NCI-H69 (cell line): ENCODE results near the gene PPP1R15B.

Source experiments
- DNase-seq: peaks from one replicate; lab custom pipeline; 2025; lab: John Stamatoyannopoulos, UW

PPP1R15B gene

DNA sequence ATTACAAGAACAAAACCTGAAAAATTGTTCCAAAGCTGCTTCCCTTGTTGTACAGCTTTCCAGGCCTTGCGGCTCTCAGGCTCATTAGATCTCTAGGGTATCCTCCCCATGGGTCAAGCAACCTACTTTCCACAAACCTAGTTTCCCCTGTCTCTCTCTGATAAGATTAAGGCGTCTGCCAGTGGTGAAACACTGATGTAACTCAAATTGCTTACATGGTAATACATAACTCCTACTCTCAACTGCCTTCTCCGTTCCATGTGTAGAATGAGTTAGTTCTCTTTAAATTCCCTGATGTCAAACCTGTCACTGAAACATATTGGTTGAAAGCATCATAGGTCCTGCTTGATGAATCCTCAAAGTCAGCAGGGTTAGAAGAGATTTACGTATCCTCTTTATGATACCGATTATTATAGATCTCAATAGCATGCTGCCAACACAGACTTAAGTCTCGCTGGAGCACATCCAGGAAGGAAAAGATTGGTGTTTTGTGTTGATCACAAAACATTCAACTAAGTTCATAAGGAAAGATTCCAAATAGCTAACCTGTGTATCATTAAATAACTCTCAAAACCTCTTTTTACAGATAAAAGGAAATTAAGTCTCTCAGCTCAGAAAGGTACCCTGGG lies 10.6 kb downstream of the PPP1R15B start:
- no peak for DNase-seq

DNA sequence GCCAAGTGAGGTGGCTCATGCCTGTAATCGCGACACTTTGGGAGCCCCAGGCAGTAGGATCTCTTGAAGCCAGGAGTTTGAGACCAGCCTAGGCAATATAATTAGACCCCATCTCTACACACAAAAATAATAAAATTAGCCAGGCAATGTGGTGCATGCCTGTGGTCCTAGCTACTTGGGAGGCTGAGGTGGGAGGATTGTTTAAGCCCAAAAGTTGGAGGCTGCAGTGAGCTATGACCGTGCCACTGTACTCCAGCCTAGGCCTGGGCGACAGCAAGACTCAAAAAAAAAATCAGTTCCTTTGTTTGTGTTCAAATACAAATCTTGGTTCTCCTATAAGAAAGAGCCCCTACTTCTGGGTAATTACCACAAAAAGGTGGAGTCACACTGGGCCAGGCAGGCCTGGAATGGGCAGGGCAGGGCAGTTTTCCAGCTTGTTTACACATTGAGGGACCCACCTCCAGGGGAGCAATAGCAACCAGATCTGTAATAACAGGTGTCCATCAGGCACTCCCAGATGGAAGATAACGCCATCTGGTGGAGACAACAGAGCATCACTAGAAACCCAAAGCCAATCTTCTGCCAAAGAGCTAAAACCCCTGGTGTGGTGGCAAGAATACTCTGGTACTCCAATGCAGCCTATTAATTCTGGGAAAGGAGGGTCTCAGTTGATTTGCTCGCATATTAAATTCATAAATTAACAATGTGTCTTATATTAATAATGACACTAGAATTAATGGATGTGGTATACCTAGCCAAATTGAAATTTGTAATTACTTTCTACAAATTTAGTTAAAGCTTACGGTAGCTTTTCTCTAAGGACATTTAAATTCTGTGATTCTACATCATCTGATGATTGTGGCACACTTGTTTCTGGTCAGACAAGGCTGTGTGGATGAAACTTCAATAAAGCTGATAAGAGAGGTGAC lies 13.2 kb downstream of the PPP1R15B start:
- peak; percentile 97 for DNase-seq

DNA sequence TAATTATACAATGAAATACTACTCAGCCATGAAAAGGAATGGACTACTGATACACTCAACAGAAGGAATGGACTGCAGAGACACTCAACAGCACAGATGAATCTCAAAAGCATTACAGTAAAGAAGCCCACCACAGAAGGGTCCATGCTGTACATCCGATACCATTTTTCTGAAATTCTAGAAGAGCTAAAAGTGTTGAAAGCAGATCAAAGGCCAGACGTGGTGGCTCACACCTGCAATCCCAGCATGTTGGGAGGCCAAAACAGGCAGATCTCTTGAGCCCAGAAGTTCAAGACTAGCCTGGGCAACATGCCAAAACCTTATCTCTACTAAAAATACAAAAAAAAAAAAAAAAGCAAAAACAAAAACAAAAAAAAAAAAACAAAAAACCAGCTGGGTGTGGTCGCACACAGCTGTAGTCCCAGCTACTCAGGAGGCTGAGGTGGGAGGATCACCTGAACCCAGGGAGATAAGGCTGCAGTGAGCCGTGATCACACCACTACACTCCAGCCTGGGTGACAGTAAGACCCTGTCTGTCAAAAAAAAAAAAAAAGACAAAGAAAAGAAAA lies 15.5 kb downstream of the PPP1R15B start:
- no peak for DNase-seq

DNA sequence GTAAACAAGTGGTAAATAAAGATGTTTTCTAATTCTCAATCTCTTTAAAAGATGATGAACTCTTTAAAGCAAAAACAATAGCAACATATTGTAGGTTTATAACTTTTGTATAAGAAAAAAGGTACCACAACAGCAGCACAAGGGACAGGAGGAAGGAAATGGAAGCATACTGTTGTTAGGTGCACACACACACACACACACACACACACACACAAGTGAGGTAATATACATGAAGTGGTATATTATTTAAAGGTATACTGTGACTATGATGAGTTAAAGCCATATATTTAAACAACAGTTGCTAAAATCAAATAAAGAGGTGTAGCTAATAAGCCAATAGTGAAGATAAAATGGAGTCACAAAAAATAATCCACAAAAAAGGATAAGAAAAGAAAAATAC lies 20.0 kb downstream of the PPP1R15B start:
- DNase-seq: no peak

DNA sequence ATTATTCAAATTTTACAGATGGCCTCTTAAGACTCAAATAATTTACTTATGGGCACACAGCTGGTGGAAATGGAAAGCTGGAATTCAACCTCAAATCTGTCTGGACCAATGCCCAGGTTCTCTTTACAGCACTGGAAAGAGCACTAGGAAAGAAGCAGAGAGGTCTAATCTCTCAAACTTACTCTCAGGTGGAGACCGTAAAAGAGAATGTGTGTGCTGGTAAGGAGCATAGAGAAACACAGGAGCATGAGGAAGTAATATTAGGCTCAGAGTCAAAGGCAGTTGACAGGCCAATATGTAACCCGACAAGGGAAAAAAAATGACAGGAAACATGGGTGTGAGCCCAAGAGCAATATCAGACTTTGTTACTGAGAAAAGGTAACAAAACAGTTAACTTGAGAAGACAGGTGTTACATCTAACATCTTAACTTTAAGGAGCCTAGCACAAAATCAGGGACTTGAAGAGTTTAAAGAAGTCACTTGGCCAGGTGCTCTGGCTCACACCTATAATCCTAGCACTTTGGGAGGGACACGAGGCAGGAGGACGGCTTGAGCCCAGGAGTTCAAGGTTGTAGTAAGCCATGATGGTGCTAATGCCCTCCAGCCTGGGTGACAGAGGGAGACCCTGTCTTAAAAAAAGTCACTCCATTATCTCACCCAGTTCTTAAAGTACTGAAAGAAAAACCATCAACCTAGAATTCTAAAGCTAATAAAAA lies 20.7 kb downstream of the PPP1R15B start:
- no peak for DNase-seq

DNA sequence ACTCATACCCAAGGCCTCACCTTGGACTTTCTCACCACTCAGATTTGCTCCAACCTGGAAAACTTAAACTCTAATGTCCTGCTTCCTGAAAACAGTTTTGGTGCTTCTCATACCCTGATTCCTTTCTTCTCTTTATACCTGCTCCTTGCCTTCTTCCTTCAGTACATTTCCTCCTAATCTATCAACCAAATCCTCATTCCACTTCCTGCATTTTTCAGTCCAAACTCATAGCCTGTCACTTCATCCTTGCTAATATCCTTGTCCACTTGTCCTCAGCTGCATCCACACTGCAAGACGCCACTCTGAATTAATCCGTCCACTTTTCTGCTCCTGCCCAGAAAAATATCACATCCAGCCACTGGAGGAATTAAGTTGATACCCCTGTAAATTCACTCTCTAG lies 25.9 kb downstream of the PPP1R15B start:
- no peak for DNase-seq

DNA sequence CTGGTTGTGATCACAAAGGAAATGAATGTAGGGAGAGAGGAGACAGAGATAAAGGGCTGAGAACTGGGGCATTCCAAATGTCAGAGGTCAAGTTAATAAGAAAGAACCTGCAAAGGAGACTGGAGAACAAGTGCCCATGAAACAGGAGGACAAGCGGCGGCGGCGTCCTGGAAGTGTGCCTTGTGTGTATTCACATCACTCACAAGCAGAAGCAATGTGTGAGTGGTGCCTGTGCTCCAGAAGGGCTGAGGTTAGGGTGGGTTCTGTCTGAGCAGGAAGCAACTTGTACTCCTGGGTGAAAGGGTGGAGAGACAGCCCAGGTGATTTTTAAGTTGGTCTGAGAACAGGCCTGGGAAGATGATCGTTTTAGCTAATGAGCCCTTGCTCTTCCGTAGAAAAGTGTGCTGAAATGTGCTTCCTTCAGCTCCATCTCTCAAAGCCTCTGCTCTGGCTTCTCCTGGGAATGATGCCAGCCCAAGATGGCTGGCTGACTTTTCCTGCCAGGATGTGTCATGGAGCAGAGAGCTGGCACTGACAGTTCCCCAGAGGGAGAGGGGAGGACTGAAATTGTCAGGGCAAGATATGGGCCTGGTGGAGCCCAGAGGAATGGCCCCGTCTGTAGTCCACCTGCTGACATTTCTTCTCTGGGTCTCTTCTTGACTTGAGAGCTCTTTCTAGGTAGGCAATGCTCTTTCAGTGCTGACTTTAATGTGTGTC lies 26.8 kb downstream of the PPP1R15B start:
- DNase-seq: peak; percentile 19

DNA sequence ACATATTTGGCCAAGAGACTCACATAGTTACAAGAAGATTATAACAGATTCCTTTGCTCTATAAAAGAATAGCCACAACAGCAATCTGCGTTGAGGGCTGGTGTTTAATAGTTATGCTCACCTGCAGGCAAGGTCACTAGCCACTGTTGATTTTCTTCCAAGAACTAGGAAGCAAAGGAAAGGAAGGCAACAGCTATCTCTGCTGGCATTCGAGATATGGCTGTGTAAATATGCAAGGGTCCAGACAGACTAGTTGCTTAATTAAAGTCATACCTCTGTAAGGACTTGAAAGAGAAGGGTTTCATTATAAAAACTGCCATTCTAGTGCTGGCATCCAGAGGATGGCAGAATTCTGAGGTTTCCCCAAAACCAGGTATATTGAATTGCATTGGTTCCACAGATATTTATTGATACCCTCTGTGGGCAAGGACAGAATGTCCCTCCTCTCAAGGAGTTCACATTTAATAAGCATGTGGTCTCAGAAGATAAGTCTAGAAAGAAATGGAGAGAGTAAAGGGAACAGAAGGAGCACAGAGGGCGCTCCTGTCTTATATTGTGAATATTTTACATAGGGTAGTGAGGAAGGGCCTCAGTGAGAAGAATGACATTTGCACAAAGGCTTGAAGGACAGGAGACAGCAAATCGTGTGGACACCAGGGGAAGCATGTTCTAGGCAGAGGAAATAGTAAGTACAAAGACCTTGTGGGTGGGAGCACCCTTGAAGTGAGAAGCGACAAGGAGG lies 28.3 kb downstream of the PPP1R15B start:
- no peak for DNase-seq

DNA sequence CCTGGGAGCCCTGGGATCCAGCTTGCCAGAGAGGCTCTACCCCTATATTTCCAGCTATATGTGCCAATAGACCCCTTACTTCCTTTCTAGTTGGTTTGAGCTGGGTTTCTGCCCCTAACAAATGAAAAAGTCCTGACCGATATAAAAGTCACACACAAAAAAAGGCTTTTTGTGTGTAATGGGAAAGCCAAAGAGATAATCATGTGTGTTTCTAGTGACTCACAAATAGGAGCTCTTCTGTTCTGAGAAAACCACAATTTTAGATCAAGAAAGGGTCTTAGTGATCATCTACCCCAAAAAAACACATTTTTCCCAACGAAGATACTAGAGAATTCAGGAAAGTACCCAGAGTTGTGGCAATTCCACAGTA lies 28.9 kb downstream of the PPP1R15B start:
- no peak for DNase-seq

DNA sequence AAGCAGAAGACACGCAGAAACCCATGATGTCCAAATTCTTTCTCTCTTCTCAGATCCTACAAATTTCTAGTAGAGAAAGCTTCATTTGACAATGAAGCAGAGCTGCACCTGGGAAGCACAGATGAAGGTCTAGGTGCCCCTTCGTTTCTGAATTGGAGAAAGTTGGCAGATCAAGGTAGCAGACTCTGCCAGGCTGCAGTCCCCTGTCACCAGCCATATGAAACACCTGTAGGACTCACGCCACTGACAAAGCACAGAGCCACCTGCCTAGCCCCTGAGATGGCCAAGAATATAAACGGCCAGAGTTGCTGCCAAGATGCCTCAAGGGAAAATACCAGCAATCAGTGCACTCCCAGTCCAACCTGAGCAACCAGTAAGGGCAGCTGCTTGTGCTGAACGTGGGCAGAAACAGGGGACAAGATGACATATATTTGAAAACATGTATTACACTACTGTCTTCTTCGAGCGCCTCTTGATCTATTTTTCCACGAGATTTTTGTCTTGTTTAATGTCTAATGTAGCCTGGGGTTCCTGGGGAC lies 31.3 kb downstream of the PPP1R15B start:
- DNase-seq: no peak

DNA sequence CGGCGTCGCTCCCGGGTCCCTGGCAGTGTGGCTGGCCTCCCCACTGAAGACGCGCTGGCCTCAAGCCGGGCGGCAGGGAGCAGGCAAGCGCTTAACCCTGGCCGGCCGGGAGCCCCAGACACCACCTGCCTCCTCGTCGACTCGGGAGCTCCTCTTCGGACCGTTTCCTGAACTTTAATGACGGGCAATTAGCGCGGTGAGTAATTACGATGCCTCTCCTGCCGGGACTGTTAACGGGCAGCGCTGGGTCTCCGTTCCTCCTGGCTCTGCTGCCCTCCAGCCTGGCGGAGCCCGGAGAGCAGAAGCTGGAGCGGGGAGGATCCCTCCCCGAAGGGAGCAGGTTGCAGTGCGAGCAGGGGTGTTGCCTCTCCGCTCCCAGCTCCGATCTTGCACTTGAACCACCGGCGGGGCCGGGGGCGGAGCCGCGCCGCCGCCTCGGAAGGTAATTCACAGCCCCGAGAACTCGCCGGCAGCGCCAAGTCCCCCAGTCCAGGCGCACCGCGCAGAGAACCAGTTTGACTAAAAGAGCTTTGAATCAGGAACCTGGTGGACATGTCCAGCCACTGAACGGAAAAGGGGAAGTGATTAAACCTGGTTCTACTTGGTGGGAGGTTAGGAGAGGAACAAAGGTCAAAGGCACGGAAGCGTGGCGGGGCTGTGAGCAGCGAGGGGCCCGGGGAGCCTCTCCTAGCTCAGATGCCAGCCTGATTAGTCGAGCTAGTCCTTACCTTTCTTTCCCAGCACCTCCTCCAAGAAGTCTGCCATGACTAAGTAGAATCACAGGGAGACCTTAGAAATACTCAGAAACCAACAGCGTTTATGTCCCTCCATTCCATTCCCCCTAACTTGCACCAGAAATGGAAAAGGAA lies 33.6 kb downstream of the PPP1R15B start:
- peak; percentile 90 for DNase-seq

DNA sequence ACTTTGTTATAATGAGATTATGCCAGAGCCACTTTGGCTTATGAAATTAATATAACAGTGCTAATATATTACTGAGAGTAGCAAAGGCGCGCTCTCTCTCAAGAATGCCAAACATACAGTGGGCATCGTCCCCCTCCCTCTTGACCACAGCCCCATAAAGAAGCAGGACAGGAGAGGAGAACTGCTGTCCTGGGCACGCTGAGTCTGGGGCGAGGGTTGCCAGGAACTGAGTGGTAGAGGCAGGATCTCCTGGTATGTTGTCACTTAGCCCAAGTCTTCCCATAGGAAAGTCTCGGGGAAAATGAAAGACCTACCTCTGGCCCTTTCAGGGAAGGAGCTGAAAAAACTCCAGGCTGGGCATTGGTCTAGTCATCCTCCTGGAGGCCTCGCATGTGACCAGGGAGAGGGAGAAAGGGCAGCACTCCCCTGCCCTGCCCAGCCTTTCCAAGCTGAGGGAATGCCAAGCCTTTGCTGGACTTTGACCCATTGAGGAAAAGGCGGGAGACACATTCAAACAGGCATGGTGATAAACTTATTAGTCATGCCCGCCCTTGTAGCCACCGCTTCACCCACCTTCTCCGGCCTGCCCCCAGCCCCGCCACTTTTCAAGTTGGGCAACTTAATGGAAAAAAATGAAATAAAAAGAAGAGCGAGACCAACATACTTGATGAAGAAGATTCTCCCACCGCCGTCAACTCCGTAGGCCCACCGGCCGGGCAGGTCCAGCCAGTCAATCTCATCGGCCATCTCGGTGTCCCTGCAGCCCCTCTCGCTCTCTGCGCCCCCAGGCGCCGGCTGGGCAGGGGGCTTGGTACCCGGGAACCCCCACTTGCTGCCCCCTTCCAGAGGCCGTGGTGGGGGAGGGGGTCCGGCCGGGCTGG lies 34.5 kb downstream of the PPP1R15B start:
- no peak for DNase-seq

DNA sequence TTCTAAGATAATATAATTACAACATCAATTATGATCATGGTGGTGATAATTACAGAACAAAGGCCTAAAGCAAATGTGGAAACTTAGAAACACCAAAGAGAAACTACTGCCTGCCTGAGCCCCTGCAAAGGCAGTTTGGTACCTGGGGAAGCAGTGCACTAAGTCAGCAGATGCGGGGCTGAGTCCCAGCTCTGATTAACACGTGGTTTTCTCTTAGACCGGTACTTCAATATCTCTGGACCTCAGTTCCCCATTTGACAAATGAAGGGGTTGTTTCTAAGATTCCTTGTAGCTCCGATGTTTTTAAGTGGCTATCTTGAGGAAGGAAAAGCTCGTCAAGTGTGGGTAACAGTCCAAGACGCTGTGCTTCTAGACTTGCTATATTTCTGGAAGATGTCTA lies 35.2 kb downstream of the PPP1R15B start:
- DNase-seq: no peak

DNA sequence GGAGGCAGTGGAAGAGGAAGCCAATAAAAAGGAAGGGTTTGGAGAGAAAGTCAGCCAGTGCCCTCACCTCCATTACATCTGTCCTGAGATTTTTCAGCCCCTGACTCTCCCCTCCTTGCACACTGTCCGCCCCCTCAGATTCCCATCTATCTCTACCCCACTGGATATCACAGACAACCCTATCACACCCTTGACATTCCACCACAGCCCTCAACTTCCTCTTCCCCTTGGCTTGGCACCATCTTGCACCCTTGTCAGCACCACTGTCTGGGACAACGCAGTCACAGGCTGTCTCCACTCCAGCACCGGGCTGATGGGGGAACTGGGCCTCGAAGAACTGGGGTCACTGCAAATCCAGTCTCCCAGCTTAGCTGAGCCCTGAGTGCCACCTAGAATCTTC lies 37.7 kb downstream of the PPP1R15B start:
- no peak for DNase-seq

DNA sequence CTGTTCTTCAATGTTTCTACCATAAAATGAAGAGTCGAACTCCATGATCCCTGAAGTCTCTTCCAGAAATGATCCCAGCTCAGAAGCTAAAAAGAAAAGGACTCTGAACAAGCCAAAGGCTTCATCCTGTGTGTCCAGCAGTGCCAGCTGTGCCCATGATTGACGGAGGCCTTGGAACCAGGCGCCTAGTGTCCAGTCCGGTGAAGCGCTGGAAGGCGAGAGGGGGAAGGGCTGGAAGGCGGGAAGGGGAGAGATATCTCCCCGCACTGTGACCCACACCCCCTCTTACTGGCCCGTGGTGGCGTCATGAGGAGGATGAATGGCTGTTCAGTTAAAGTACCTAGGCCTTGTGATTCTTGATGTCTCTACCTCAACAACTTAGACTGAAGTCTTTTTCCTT lies 41.4 kb downstream of the PPP1R15B start:
- no peak for DNase-seq

DNA sequence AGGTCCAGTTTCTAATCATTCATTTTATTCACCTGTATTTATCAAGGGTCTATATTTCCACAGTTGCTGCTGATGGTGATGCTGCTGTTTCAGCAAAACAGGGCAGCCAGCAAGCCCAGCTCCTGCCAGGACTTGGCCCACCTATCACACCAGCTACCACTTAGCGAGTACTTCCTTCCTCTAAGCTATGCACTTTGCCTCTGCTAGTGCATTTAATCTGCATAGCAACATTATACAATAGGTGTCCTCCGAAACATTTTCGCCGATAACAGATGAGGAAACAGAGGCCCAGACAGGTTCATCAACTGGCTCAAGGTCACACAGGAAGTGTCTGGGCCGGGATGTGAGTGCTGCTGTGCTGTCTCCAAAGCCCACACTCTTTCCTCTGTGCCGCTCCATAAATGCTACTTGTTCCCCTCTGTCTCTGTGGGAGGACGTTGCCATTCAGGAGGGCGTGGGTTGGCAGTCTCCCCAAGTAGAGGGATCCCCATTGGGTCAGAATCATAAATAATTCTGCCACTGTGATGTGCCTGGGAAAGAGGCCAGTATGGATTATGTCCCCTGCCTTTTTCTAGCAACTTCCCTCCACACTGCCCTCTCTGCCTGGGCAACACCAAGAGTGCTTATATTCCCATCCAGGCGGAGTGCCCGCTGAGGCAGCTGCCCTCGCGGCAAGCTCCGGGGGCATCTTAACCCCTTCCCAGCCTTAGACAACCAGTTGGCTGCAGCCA lies 42.5 kb downstream of the PPP1R15B start:
- no peak for DNase-seq

DNA sequence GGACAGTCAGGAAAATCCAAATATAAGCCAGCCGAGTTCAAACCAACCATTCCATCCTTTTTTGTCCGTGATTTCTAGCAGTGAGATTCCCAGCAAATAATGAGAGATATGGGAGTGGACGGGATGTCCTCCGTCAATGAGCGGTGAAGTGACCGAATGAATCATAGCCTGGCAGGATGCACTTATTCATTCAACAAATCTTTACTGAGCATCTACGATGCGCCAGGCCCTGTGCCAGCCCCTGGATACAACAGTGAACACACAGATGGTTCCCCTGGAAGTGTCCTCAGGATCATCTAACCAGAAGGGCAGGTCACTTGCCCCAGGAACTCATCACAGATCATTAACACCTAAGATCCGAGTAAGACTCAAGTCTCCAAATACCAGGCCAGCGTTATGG lies 43.7 kb downstream of the PPP1R15B start:
- no peak for DNase-seq

DNA sequence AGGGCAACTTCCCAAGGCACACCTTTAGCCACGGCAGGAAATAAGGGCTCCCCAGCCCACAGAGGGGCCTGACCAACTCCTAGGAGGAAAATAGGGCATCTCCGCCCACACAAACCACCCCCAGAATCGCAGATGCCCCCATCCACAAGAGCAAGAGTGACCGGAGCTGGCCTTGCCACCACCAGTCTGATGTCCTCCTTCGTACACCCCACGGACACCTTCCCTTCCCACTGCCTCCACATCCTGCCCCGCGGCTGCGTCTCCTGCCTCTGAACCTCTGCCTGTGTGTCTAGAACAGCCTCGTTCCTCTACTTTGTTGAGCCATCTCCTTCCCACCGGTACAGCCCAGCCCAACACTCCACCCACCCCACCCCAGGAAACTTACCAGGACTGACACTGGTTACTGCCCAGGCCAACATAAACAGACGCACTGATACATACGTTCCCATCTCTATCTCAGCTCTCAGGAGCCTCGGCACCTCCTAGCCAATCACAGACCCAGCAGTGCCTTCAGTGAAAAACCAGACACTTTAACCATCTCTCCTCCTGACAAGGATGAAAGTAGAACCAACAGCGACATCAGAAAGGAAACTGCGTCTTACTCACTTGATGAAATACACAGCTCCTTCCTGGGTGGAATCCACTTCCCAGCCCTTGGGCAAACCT lies 44.3 kb downstream of the PPP1R15B start:
- no peak for DNase-seq
